HL-60/S4 treated with phorbol 12-myristate 13-acetate at 8.2 ng/mL for 4 days and 3 days (cell line): ENCODE data around the gene LHX2.

ENCODE experiments used
- in situ Hi-C: fragments of 300-500 bp; cut with MboI; formaldehyde crosslinking; loops from 2 replicates; pipeline ENCODE4 v1.15.0; 2022; ENCODE audit warnings: low sequenced_read_pairs

The LHX2 gene

GRCh38 chr9:124029617-124030016 is 18.0 kb downstream of the LHX2 start:
- in situ Hi-C loops = loop anchor here (10.0 kb wide), 1 partner anchor 485 kb away; no protein-coding TSS in a partner anchor

- in situ Hi-C loops = loop anchor here (10.0 kb wide), 1 partner anchor 486 kb away; no protein-coding TSS in a partner anchor
Measured at GRCh38 chr9:124030969-124031451, 19.4 kb downstream of the LHX2 start.

GRCh38 chr9:124032247-124032646 is 20.7 kb downstream of the LHX2 start:
- in situ Hi-C loops = loop anchor here (10.0 kb wide), 1 partner anchor 487 kb away; no protein-coding TSS in a partner anchor

GRCh38 chr9:124033348-124033747 is 21.8 kb downstream of the LHX2 start:
- in situ Hi-C loops = loop anchor here (10.0 kb wide), 1 partner anchor 489 kb away; no protein-coding TSS in a partner anchor

GRCh38 chr9:124033967-124034366 is 22.4 kb downstream of the LHX2 start:
- in situ Hi-C loops = loop anchor here (10.0 kb wide), 1 partner anchor 489 kb away; no protein-coding TSS in a partner anchor

GRCh38 chr9:124035001-124035650 is 23.6 kb downstream of the LHX2 start:
- in situ Hi-C loops = loop anchor here (10.0 kb wide), 1 partner anchor 490 kb away; no protein-coding TSS in a partner anchor

- in situ Hi-C loops = loop anchor here (10.0 kb wide), 1 partner anchor 492 kb away; no protein-coding TSS in a partner anchor
Measured at GRCh38 chr9:124036578-124036977, 25.0 kb downstream of the LHX2 start.

- in situ Hi-C loops = loop anchor here (10.0 kb wide), 1 partner anchor 493 kb away; no protein-coding TSS in a partner anchor
Measured at GRCh38 chr9:124037790-124038189, 26.2 kb downstream of the LHX2 start.

- in situ Hi-C loops = loop anchor here (10.0 kb wide), 1 partner anchor 493 kb away; no protein-coding TSS in a partner anchor
Measured at GRCh38 chr9:124038239-124038638, 26.7 kb downstream of the LHX2 start.

GRCh38 chr9:124038790-124039633 is 27.4 kb downstream of the LHX2 start:
- in situ Hi-C loops = loop anchor here (10.0 kb wide), 1 partner anchor 494 kb away; no protein-coding TSS in a partner anchor

GRCh38 chr9:124040186-124040931 is 28.8 kb downstream of the LHX2 start:
- in situ Hi-C loops = no loop called here

GRCh38 chr9:124040935-124041816 is 29.6 kb downstream of the LHX2 start:
- in situ Hi-C loops = no loop called here

GRCh38 chr9:124041817-124042116 is 30.2 kb downstream of the LHX2 start:
- in situ Hi-C loops = no loop called here

- in situ Hi-C loops = no loop called here
Measured at GRCh38 chr9:124042201-124042721, 30.7 kb downstream of the LHX2 start.

- in situ Hi-C loops = no loop called here
Measured at GRCh38 chr9:124044448-124044847, 32.9 kb downstream of the LHX2 start.

GRCh38 chr9:124045076-124045829 is 33.7 kb downstream of the LHX2 start:
- in situ Hi-C loops = no loop called here

GRCh38 chr9:124045830-124046177 is 34.2 kb downstream of the LHX2 start:
- in situ Hi-C loops = no loop called here

- in situ Hi-C loops = no loop called here
Measured at GRCh38 chr9:124046189-124046588, 34.6 kb downstream of the LHX2 start.

- in situ Hi-C loops = no loop called here
Measured at GRCh38 chr9:124047251-124047672, 35.7 kb downstream of the LHX2 start.
